ENCODE data around the gene AATK.

The AATK gene

GRCh38 chr17:81166033-81166492 lies at the start of gene AATK:
Gene AATK (minus strand): TSS chr17:81166221. CDS start chr17:81165992, 229 bp downstream.
- no peak for DNase-seq (ENCODE audit: low read depth in 2 of 2)

- DNase-seq (ENCODE audit: low read depth in 2 of 2): no peak
Observed at GRCh38 chr17:81213978-81214377, 48.0 kb upstream of the AATK start.

GRCh38 chr17:81212365-81212764 lies 46.3 kb upstream of the AATK start:
- DNase-seq (ENCODE audit: low read depth in 2 of 2): no peak

- no peak for DNase-seq (ENCODE audit: low read depth in 2 of 2)
Observed at GRCh38 chr17:81210868-81211267, 44.8 kb upstream of the AATK start.

GRCh38 chr17:81210466-81210865 lies 44.4 kb upstream of the AATK start:
- no peak for DNase-seq (ENCODE audit: low read depth in 2 of 2)

- no peak for DNase-seq (ENCODE audit: low read depth in 2 of 2)
Observed at GRCh38 chr17:81209141-81209540, 43.1 kb upstream of the AATK start.

GRCh38 chr17:81208651-81209050 lies 42.6 kb upstream of the AATK start:
- no peak for DNase-seq (ENCODE audit: low read depth in 2 of 2)

GRCh38 chr17:81207610-81208581 lies 41.9 kb upstream of the AATK start:
- DNase-seq (ENCODE audit: low read depth in 2 of 2): no peak

GRCh38 chr17:81206657-81207056 lies 40.6 kb upstream of the AATK start:
- no peak for DNase-seq (ENCODE audit: low read depth in 2 of 2)

- DNase-seq (ENCODE audit: low read depth in 2 of 2): no peak
Observed at GRCh38 chr17:81206166-81206565, 40.1 kb upstream of the AATK start.

- no peak for DNase-seq (ENCODE audit: low read depth in 2 of 2)
Observed at GRCh38 chr17:81204578-81204977, 38.6 kb upstream of the AATK start.

GRCh38 chr17:81203136-81203535 lies 37.1 kb upstream of the AATK start:
- no peak for DNase-seq (ENCODE audit: low read depth in 2 of 2)

GRCh38 chr17:81202318-81202717 lies 36.3 kb upstream of the AATK start:
- no peak for DNase-seq (ENCODE audit: low read depth in 2 of 2)

GRCh38 chr17:81200695-81201580 lies 34.9 kb upstream of the AATK start:
- no peak for DNase-seq (ENCODE audit: low read depth in 2 of 2)

- no peak for DNase-seq (ENCODE audit: low read depth in 2 of 2)
Observed at GRCh38 chr17:81200201-81200600, 34.2 kb upstream of the AATK start.

- no peak for DNase-seq (ENCODE audit: low read depth in 2 of 2)
Observed at GRCh38 chr17:81199482-81199830, 33.4 kb upstream of the AATK start.

GRCh38 chr17:81198826-81199481 lies 32.9 kb upstream of the AATK start:
- no peak for DNase-seq (ENCODE audit: low read depth in 2 of 2)

GRCh38 chr17:81197831-81198490 lies 31.9 kb upstream of the AATK start:
- DNase-seq (ENCODE audit: low read depth in 2 of 2): no peak

GRCh38 chr17:81197409-81197795 lies 31.4 kb upstream of the AATK start:
- no peak for DNase-seq (ENCODE audit: low read depth in 2 of 2)

- DNase-seq (ENCODE audit: low read depth in 2 of 2): no peak
Observed at GRCh38 chr17:81196505-81197408, 30.7 kb upstream of the AATK start.
